HepG2 (cell line): Measurements from ENCODE around the gene CAPN15. TPM values are rescaled to one million over a fixed set of nuclear protein-coding genes. Genes with fewer than 3 reads are reported as not detected.

Experiments
- ESRRA ChIP-seq: sonication (generic); formaldehyde crosslinking; IDR thresholded peaks from 2 replicates; pipeline ENCODE4 v1.5.1; 2020; ENCODE audit warnings: mild to moderate bottlenecking, low read depth, missing genetic modification reagents
- KLF6 ChIP-seq: IDR thresholded peaks from 2 replicates; pipeline ENCODE4 v1.8.0; 2016; ENCODE audit warnings: missing biosample characterization, missing genetic modification reagents
- MEF2D ChIP-seq: sonication (generic); formaldehyde crosslinking; IDR thresholded peaks from 2 replicates; pipeline ENCODE4 v1.5.1; 2020; ENCODE audit warnings: mild to moderate bottlenecking, missing genetic modification reagents
- ZBTB46 ChIP-seq: sonication (generic); formaldehyde crosslinking; IDR thresholded peaks from 2 replicates; pipeline ENCODE4 v1.4.0; 2020; ENCODE audit warnings: mild to moderate bottlenecking, missing genetic modification reagents, borderline replicate concordance
- ZNF672 ChIP-seq: sonication (generic); formaldehyde crosslinking; IDR thresholded peaks from 2 replicates; pipeline ENCODE4 v1.8.1; 2022; ENCODE audit warnings: missing genetic modification reagents
- ZNF768 ChIP-seq: sonication (generic); formaldehyde crosslinking; IDR thresholded peaks from 2 replicates; pipeline ENCODE4 v1.4.0; 2020; ENCODE audit warnings: missing genetic modification reagents
- polyA plus RNA-seq, 8 experiments: library from polyadenylated mRNA; depleted of rRNA in 3 of 8; stranded (reverse) in 7 of 8; unstranded in 1 of 8; fragments of >200 nt; fragmentation: Illumina TruSeq in 4 of 8; extraction: Trizol in 4 of 8; gene quantifications; 2 replicates each; pipeline versions ENCODE4 v1.2.1 to v1.2.3, GENCODE V29; 2011 to 2016; ENCODE audit warnings: low read depth in 4 of 8, missing spikeins in 1 of 8, mixed read lengths in 1 of 8; ENCODE audit not compliant: insufficient read depth in 1 of 8
- total RNA-seq, 5 experiments: library from RNA; depleted of rRNA; stranded (reverse); fragments of >200 nt; fragmentation: Illumina TruSeq; extraction: Trizol; gene quantifications; 2 replicates each; pipeline ENCODE4 v1.2.3, GENCODE V29; 2016; ENCODE audit warnings: low read depth in 1 of 5
- TF ChIP-seq, protein P1 (sequence below): sonication (generic); formaldehyde crosslinking; IDR thresholded peaks from 2 replicates; pipeline ENCODE4 v1.5.1; 2020; ENCODE audit warnings: mild to moderate bottlenecking, missing genetic modification reagents, borderline replicate concordance
- TF ChIP-seq, protein P2 (sequence below): sonication (generic); formaldehyde crosslinking; IDR thresholded peaks from 2 replicates; pipeline ENCODE4 v1.4.0; 2020; ENCODE audit warnings: missing genetic modification reagents

The CAPN15 gene
- total and polyA plus RNA-seq, 2 of the 13 experiments (the other 11 are each of a cell fraction or from before 2014, with no cell fraction given), result 14.9 to 24.5 TPM

- TF ChIP-seq MEF2D (CRISPR knock-in tag), result peak; percentile 42; the same call in 1 of the 2 replicates
- TF ChIP-seq ZNF672 (CRISPR knock-in tag), result 0 out of 2 replicates have a peak, but pooled peaks have one; percentile 38
- 0 out of 2 replicates have a peak, but pooled peaks have one; percentile 73 for TF ChIP-seq ZBTB46 (CRISPR knock-in tag)
- peak; percentile 65; the same call in 1 of the 2 replicates for TF ChIP-seq KLF6
- peak; percentile 11; the same call in 1 of the 2 replicates for TF ChIP-seq ZNF768 (CRISPR knock-in tag)
- TF ChIP-seq, protein P1, sequence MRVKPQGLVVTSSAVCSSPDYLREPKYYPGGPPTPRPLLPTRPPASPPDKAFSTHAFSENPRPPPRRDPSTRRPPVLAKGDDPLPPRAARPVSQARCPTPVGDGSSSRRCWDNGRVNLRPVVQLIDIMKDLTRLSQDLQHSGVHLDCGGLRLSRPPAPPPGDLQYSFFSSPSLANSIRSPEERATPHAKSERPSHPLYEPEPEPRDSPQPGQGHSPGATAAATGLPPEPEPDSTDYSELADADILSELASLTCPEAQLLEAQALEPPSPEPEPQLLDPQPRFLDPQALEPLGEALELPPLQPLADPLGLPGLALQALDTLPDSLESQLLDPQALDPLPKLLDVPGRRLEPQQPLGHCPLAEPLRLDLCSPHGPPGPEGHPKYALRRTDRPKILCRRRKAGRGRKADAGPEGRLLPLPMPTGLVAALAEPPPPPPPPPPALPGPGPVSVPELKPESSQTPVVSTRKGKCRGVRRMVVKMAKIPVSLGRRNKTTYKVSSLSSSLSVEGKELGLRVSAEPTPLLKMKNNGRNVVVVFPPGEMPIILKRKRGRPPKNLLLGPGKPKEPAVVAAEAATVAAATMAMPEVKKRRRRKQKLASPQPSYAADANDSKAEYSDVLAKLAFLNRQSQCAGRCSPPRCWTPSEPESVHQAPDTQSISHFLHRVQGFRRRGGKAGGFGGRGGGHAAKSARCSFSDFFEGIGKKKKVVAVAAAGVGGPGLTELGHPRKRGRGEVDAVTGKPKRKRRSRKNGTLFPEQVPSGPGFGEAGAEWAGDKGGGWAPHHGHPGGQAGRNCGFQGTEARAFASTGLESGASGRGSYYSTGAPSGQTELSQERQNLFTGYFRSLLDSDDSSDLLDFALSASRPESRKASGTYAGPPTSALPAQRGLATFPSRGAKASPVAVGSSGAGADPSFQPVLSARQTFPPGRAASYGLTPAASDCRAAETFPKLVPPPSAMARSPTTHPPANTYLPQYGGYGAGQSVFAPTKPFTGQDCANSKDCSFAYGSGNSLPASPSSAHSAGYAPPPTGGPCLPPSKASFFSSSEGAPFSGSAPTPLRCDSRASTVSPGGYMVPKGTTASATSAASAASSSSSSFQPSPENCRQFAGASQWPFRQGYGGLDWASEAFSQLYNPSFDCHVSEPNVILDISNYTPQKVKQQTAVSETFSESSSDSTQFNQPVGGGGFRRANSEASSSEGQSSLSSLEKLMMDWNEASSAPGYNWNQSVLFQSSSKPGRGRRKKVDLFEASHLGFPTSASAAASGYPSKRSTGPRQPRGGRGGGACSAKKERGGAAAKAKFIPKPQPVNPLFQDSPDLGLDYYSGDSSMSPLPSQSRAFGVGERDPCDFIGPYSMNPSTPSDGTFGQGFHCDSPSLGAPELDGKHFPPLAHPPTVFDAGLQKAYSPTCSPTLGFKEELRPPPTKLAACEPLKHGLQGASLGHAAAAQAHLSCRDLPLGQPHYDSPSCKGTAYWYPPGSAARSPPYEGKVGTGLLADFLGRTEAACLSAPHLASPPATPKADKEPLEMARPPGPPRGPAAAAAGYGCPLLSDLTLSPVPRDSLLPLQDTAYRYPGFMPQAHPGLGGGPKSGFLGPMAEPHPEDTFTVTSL (CRISPR knock-in tag), result peak; percentile 11; the same call in 1 of the 2 replicates
- TF ChIP-seq ESRRA, result no peak
- TF ChIP-seq, protein P2, sequence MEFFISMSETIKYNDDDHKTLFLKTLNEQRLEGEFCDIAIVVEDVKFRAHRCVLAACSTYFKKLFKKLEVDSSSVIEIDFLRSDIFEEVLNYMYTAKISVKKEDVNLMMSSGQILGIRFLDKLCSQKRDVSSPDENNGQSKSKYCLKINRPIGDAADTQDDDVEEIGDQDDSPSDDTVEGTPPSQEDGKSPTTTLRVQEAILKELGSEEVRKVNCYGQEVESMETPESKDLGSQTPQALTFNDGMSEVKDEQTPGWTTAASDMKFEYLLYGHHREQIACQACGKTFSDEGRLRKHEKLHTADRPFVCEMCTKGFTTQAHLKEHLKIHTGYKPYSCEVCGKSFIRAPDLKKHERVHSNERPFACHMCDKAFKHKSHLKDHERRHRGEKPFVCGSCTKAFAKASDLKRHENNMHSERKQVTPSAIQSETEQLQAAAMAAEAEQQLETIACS (CRISPR knock-in tag), result 0 out of 2 replicates have a peak, but pooled peaks have one; percentile 31
Measured at GRCh38 chr16:543301-544164, 16.0 kb downstream of the CAPN15 start (continued).
